HG03108 (cell line): ENCODE results near the gene ABHD16A.

Experiments
- ATAC-seq: cut with Tn5 transposase; IDR thresholded peaks from one replicate; pipeline ENCODE4 v1.9.1; 2021; ENCODE audit warnings: moderate library complexity; ENCODE audit not compliant: unreplicated experiment

Gene ABHD16A

GRCh38 chr6:31732029-31732428 is 28.9 kb upstream of the ABHD16A start:
- no peak for ATAC-seq

DNA sequence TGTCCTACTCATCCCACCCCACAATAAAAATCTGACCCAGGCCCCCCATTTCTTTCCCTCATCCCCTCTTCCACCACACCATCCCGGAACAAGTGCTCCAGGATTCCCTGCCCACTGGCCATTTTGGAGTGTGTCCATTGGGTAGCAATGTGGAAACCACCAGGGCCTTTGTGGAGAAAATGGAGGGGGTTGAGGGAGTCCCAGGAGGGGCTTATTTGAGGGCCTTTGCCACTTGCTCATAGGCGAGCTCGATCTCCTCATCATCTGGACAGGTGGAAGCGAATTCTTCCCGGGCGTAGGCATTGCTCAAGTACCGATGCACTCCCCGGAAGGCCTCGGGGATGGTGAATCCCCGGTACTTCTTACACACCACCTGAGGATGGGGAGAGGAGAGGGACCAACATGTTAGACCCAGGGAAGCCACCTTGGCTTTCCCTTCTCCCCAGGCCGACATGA is 27.5 kb upstream of the ABHD16A start:
- ATAC-seq: no peak

DNA sequence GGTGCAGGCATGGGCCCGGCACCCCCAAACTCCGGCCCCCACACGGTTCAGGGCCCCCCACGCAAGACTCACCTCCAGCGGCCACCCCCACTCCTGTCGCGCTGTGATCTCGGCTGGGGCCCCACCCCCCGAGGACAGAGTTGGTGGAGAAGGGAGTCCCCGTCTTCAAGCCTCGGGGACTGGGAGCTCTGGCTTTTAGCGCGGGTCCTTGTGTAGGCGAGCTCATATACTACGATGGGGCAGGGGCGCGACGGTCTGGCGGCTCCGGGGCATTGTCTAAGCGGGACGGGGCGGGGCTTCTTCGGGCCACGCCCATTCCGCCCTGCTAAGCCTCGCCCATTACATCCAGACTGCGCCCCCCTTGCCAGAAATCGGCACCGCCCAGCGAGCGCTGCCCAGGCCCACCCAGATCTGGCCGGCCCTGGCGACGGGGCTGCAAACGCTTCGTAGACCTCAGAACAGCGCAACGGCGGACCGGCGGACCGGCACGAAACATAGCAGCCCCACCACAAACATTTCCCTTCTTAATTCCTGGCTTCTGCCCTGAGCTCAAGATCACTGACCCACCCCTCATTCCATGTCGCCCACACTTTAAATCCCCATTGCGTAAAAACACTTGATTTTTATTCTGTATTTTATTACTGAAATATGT is 27.0 kb upstream of the ABHD16A start:
- no peak for ATAC-seq

GRCh38 chr6:31729515-31729978 is 26.4 kb upstream of the ABHD16A start:
- ATAC-seq: no peak

- ATAC-seq: no peak
These were observed 25.8 kb upstream of the ABHD16A start, which contains the start of gene DDAH2 for GRCh38 chr6:31728767-31729514. Gene DDAH2 (minus strand): TSS chr6:31729299. CDS start chr6:31729161, 138 bp downstream.

DNA sequence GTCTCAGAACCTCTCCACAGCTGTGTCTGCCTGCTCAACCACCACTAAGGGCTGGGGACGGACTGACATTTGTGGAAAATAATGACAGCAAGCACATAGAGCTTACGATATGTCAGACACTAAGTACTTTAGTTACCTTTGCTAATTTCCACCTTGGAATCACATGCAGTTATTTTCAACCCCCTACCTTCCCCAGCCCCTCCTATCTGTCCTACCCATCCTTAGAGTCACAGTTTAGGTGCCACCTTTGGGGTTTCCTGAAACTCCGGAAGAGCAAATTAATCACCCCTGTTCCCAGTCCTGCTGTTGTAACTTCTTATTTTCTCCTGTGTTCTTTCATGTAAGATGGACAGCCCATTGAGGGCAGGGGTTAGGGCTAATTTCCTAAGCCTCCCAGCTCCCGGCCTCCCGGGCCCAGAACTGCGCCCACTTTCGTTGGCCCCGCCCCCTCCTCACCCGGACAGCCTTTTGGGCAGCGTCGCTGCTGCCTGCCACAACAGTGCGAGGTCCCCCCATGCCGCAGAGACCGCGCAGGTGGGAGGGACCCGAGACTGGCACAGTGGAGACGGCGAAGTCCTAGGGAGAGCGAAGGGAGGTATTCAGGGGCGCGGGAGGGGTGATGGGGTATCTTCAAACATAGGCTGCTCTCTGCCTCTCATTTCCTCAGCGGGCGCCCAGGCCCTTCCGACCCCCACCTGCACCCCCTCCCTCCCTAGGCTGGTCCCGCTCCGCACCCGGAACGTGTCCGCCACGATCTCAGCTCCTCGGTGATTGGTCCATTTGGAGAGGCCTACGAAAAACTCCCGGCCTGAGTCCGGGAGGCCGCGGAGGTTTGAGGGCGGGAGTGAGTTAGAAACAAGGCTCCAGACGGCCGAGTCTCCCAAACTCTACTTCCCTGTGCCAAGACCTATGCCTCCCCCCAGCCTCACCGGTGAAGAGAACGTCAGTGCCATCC is 24.9 kb upstream of the ABHD16A start:
- no peak for ATAC-seq

DNA sequence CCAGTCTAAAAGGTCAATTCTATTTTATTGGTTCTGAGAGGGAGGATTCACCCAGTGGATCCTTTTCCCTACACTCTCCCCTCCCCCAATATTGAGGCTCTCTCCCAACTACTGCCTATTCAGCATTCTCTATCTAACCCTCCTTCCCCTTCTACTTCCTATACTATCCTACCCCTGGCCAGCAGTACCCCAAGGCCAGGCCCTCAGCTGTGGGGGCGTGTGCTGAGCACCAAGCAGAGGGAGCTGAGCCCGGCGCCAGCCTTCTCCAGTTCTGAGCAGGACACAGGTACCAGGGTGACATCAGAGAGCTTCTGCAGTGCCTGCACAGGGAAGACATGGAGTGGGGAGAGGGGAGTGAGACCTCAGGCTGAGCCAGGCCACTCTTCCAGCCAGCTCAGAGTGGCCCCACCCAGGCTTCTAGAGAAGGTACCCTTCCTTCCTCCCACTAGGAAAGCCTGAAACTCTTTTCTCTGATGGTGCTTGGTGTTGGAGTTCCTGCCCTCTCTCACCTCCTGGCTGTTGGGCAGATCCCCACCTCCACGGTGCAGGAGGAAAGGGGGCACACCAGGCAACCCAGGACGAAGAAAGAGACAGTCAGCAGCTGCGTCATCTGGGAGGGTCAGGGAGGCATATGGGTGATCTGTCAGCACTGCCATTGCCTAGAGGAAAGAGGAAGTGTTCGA is 24.1 kb upstream of the ABHD16A start:
- ATAC-seq: no peak

GRCh38 chr6:31725502-31726350 is 22.6 kb upstream of the ABHD16A start:
- no peak for ATAC-seq

- ATAC-seq: no peak
These were observed 21.0 kb upstream of the ABHD16A start for GRCh38 chr6:31723980-31724691.

- ATAC-seq: no peak
These were observed 20.3 kb upstream of the ABHD16A start, which contains the start of gene MPIG6B for GRCh38 chr6:31723245-31723979. Gene MPIG6B (plus strand): TSS chr6:31723373. CDS start chr6:31723384, 11 bp downstream.

DNA sequence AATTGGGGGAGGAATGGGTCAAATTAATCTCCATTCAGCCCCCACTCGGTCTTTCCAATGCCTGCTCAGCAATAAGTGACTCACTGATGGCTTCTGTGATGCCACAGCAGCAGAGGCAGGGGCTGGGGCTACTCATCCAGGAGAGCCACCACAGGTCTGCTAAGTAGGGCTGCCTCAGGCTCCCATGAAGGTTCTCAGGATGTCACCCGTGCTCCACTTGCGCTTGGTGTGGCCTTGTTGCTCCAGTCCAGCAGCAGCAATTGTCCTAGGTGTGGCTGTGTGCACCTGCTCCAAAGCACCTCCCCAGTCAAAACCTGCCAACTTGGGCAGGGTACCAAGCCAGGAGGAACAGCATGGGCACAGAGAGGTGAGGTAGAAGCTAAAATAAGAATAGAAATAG is 19.0 kb upstream of the ABHD16A start:
- no peak for ATAC-seq

DNA sequence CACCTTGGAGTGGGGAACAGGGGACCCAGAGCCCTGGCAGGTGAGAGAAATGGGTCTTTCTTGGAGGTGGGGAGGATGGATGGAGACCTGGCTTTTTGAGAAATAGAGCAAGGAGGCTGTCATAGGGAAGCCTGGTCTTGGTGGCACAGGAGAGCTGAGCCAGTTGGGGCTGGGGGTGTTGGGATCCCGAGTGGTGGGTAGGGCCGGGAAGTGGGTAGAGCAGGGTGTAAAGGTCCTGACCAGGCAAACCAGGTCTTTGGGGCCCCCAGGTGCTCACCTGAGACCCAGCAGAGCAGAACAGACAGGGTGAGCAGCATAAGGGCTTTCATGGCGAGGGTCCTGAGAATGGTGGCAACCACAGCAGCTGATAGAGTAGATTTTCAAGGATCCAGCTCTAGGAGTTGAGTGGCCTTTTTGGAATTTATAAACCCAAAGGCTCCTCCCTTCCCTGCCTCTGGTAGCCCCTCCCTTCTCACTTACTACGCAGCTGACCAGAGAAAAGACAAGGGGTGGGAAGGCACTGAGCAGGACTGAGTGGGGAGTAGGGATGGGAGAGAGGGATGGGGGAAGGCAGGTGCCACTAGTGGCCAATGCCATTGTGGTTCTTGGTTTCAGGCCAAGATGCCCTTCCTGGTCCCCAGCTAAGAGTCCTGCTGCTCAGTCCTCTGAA is 18.4 kb upstream of the ABHD16A start, which contains the start of gene LY6G6C:
LY6G6C (minus strand) TSS at position 396 of the 670 bp plus-strand sequence; CDS start at position 329, 67 bp downstream.
- no peak for ATAC-seq

GRCh38 chr6:31720196-31720770 is 17.2 kb upstream of the ABHD16A start:
- no peak for ATAC-seq

DNA sequence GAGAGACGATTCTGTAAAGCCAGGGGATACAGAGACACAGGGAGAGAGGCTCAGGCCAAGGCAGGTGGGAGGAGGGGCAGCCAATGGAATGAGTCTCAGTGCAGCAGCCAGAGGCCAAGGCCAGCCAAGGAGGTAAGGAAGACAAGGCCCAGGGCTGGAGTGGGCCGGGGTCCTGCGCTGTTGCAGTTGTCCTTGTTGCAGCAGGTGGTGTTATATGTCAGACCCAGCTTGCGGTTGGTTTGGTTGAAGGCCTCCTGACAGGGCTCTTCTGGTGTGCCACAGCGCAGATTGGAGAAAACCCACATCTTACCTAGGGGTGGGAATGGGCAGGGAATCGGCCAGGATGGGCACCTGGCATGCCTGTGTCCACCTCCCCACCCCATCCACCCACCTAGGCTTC is 15.9 kb upstream of the ABHD16A start:
- ATAC-seq: no peak

- no peak for ATAC-seq
These were observed 15.1 kb upstream of the ABHD16A start for GRCh38 chr6:31718265-31718664.

DNA sequence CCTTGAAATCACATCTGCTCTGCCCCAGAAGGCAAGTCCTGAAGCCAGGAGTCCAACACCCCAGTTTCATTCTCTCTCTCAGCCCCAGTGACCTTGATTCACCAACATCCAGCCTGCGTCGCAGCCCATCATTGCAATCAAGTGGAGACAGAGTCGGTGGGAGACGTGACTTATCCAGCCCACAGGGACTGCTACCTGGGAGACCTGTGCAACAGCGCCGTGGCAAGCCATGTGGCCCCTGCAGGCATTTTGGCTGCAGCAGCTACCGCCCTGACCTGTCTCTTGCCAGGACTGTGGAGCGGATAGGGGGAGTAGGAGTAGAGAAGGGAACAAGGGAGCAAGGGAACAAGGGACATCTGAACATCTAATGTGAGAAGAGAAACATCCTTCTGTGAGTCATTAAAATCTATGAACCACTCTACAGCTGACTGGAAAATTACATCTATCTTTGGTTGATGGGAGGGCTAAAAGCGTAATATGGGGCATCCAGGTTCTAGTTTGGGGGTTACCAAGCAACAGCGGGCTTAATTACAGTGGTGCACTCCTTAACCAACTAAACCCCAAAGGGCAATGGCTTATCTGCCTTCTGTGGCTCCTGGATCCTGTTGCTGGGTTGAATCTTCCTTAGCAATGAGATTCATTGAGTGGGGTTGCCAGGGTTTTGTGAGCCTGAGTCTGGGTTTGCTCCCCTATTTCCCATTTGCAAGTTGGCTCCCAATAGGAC is 14.5 kb upstream of the ABHD16A start:
- no peak for ATAC-seq
